HG03558 (cell line): Measurements from ENCODE around the gene AXIN2.
"Not testable (repeated sequence)": the region's sequence is repeated elsewhere in the genome, so short reads cannot be mapped to it uniquely, and the experiment has no call there.

Experiments used
- ATAC-seq: cut with Tn5 transposase; IDR thresholded peaks from one replicate; pipeline ENCODE4 v1.9.1; 2021; ENCODE audit warnings: moderate number of reproducible peaks; ENCODE audit not compliant: unreplicated experiment; ENCODE audit errors: extremely low read depth

Gene AXIN2

DNA sequence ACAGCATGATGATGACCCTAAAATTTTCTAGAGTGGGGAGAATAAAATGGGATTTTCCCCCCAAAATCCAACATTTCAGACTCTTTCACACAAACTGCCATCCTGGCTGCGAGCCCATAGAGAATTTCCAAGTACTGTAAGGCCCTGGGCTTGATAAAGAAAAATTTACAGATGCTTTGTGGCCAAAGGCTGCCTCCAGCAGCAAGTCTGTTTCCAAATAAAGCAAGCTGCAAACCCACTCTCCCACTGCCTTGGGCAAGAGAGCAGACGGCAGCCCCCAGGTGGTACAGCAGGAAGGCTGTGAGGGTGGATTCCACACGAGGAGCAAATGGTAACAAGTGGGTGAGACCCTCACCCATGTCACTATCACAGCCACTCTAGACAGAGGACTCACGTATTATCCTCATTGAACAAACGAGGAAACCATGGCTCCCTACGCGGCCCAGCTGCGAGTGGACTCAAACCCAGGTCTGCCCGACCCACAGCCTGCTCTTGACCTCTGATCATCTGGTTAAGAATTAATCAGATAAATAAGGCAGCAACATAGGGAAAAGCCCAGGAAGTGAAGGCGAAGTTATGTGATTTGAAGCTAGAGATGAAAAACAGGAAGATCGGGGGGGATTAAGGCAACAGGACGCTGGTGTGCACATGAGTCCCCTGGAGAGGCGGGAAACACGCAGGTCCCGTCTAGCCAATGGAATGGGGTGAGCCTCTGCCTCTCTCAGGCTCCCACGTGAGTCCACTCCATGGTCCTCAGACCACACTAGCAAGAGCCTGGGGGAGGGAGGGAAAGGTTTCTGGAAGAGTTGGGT, 37.4 kb downstream of the AXIN2 start:
- no peak for ATAC-seq

DNA sequence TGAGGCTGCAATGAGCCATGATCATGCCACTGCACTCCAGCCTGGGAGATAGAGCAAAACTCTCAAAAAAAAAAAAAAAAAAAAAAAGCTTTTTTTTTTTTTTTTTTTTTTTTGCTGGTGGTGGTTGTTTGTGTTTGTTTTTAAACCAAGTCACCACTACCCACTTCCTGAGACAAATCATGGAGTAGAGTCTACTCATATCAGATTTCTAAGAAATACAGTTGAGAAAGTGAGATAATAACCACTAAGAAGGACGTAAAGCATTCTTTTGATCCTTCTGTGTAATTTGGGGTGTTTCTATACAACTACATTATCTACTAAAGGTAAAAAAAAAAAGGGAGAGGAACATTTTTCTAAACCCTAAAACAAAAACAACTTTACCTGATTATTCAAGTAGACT, 38.0 kb downstream of the AXIN2 start:
- no peak for ATAC-seq

DNA sequence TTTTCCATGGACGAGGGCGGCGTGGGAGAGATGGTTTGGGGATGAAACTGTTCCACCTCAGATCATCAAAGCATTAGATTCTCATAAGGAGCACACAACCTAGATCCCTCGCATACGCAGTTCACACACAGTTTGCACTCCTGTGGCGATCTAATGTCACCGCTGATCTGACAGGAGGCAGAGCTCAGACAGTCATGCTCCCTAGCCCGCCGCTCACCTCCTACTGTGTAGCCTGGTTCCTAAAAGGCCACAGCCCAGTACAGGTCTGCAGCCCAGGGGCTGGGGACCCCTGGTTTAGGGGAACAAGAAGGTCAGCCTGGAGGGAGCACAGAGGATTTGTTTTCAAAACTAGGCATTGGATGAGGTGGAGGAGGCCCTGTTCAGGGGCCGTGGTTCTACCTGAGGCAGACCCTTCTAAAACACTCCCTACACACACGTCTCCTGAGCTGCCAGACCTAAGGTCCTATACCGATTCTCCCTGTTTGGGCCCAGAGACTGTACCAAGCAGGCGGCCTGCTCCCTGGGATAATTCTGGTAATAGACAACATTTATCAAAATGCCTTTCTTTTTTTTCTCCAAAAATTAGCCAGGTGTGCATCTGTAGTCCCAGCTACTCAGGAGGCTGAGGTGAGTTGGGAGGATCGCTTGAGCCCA, 38.6 kb downstream of the AXIN2 start:
- ATAC-seq = no peak

DNA sequence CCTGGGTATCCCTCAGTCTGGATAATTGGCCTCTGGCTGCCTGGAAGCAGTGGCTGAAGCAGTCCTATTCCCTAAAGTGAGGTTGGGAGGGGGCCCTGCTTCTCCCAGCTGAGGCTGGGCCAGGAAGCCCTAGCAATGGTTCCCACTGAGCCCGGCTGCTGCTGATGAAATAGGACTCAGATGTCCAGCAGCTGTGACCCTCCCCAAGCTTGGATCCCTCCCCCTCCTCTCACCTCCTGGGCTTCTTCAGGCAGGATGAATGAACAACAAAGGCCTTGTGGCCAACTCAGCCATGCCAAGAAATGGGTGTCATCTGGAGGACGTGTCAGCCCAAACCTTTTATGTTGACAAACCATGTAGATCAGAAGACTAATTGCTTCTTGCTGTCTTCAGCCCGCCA, 42.0 kb downstream of the AXIN2 start:
- ATAC-seq = no peak

GRCh38 chr17:65518256-65518655, 43.2 kb downstream of the AXIN2 start:
- ATAC-seq = no peak

DNA sequence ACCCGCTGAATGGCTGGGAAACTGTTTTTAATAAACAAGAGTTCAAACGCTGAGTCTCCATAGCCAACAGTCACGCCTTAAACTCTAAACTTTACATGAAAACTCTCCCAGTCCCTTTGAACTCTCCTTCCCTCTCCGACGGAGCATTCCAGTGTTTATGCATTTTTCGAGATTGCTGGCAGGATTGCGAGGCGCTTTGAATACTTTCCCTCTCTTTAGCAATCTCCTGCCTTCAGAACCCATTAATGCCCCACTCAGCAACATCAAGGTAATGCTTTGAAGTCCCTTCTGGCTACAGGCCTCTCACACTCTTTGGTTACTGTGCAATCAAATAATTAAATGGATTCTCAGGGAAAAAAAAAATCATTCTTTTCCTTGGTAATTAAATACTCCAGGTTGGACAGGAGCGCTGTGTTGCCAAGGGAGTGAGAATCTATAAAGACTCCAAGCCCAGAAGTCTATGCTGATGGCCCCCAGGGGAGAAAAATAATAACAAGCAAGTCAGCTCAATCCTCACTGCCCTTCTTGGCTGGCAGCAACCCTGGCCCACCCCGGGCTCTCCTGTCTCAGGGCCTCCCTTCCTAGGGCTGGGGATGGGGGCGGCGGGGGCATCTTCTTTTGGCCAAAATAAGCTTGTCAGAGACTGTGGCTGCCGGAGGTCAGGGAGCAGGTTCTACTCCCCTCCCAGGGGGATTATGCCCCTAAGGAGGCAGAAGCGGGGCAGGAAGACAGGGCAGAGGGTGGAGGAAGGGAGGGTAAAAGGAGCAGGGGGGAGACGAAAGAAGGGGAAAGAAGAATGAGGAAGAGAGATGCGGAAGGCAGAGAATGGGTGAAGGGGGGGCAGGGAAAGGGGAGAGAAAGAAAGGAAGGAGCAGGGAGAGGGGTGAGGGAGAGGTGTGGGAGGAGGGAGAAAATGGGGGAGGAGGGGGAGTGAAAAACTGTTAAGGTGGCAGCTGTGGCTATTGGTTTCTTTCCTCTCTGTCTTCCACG, 45.2 kb downstream of the AXIN2 start:
- ATAC-seq = no peak

- no peak for ATAC-seq
These were observed 45.9 kb downstream of the AXIN2 start for GRCh38 chr17:65515512-65515911.

DNA sequence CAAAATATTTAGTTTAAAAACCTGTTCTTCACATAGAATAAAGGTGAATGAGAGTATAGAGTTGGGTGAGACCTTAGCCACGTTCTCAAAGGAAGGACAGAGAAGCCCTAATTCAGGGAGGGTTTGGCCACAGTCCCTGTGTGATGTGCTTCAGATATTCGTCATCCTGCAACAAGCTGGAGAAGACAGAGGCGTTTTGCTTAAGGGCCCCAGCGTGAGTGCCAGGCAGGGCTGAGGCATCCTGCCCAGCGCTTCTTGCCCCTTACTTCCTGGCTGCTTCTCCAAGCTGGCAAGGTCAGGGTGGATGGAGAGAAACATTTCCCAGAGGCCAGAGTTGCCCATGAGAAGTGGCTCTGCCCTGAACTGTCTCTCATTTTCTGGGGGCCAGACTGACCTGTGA, 46.9 kb downstream of the AXIN2 start:
- ATAC-seq = no peak

DNA sequence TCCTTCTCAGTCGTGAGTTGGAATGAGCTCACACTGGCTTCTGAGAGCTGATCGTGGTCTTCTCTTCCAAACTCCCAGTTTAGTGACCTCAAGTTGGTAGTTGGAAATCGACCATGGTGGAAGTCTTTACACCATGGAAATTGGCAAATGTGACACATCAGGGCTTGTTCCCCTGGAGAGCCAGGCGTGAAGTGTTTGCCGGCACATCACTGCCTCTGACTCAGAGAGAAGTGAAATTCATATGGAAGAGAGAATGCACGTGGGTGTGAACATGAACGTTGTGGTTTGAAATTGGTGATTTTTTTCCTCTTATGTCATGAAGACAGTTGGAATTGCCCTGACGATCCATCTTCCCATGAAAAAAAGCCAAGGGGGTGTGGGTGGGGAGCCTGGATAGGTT, 47.4 kb downstream of the AXIN2 start:
- no peak for ATAC-seq

- ATAC-seq = no peak
These were observed 50.1 kb downstream of the AXIN2 start for GRCh38 chr17:65511316-65511715.

GRCh38 chr17:65509032-65509431, 52.4 kb downstream of the AXIN2 start:
- ATAC-seq = no peak

DNA sequence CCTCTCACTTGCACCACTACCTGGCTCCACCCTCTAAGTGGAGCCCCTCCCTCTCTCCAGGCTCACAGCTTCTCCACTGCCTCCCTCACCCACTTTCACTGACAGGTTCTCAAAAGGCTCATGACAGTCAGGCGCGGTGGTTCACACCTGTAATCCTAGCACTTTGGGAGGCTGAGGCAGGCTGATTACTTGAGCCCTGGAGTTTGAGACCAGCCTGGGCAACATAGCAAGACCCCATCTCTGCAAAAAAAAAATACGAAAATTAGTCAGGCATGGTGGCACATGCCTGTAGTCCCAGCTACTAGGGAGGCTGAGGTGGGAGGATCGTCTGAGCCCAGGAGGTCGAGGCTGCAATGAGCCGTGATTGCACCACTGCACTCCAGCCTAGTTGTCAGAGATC, 56.8 kb downstream of the AXIN2 start:
- not testable (repeated sequence) for ATAC-seq

DNA sequence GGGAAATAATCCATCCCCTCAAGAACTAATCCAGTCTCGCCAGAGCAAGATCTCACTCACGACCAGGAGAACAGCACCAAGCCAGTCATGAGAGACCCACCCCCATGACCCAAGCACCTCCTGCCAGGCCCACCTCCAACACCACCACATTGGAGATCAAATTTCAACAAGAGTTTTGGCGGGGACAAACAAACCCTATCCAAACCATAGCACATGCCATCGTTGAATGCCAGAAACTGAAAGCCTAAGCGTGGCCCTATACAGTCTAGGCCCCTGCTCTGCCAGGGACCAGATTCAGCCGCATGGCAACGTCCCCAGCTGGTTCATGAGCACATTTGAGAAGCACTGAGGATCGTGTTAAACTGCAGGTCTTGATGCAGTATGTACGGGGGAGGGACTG, 57.3 kb downstream of the AXIN2 start:
- no peak for ATAC-seq

DNA sequence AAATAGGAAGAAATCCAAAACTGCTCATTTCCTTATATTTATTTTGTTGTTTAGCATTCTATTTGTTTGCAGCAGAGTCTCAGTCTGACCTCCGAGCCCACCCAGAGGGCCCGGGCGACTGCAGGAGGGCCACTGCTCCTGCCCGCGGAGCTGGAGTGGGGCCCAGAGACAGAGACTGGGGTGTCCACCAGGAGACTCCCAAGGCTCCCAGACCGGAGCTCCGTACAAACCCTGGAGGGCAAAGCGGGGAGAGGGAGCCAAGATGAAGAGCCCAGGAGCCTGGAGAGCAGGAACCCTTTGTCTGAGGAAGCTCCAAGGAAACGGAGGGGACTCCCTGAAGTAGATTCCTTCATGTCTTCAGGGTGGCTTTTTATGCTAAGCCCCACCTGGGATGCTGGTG, 57.9 kb downstream of the AXIN2 start:
- ATAC-seq = no peak

DNA sequence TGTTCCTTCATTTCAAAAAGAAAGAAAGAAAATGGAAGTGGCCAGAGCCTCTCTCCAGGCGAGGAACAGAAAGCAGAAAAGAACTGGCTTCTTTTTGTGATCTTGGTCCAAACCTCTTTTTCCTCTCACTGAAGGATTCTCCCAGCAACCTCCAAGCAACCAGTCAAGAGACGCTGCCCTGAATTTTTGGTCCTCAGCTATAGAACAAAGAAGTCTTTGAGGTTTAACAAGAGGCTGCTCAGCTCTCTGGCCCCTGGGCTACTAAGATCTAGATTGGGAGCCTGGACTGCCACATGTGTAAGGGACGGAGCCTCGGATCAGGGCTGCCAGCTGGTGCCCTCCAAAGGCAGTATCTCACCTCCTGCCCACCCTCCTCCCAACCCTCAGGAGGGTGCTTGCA, 62.6 kb downstream of the AXIN2 start:
- no peak for ATAC-seq

DNA sequence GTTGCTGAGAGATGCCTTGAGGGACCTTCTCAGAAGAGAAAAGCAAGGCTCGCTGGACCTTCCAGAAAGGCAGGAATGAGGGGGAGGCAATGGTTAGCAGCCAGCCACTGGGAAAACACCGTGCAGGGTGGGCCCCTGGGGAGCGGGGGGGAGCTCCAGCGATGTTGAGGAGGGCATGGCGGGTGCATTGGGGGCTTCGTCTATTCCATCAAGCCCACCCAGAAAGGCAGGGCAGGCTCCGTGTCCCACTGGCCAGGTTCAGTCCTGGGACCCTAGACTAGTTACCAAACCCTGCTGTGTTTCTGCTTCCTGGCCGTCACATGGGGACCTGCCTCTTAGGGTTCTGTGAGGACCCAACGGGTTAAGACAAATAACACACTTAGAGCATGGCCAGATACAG, 64.6 kb downstream of the AXIN2 start:
- ATAC-seq = no peak

DNA sequence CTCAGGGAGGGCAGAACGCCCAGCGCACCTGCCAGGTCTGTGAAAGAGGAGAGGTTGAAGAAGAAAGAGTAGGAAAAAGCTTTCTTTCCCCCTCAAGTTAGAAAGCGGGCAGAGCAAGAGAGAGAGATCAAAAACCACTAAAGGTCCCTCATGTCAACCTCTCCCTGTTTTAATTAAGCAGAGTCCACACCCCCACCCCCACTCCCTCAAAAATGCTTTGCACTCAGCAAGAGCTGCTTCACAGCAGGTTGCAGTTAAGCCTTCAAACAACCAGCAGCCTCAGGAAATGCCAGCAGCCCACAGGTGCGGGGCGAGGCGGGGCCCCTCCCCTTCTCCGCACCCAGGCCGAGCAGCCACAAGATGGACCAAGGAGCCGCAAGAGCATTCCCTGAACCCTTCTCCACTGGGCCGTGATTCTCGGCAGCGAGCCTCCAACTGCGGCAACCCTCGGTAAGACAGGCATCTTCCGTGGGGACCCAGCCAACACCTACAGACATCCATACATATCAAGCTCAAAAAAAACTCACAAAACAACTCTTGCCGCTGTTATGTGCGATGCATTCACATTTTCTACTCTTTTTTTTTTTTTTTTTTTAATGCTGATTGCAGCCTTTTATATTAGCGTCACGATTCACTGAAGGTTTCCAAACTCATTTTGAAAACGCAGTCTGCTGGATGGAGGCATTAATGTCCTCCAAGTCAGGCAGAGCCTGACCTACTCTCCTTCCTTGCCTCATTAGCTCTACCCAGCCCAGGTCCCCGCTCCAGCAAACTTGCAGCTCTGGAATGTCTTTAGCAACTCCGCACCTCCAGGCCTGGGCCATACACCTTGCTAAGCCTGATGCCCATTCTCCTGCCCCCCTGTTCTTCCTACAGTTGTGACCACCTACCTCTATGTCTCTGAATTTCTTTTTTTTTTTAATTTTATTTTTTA, 66.1 kb downstream of the AXIN2 start:
- no peak for ATAC-seq

DNA sequence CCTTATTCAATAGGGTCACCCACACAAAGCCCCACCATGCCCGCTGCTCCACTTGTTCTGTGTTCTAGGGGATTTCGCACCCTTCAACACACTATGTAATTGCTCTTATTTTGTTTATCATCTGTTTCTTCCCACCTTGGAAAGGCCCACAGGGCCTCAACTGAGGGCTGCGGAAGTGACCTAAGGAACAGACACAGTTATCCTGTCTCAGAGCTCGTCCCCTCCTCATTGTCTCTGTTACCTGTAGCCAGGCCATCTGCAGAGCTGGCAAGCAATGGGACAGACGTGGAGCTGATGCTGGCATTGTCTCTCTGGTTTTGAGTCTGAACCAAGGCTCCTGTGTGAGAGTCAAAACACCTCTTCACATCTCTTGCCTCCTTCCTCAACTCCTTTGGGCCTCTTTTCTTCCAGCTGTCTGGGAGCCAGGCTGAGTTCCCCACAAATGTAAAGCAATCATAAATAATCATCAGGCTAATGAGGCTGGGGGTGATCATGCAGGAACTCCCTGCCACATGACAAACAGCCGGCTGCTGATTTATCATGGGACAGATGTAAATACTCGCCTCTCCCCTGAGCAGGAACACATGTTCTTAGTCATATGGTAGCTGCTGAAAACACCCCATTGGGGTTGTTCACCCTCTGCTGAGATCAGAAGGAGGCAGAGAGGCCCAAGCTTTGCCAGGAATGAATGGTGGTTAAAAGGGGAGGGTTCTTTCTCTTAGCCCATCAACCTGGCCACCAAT, 71.9 kb downstream of the AXIN2 start:
- ATAC-seq = no peak

- no peak for ATAC-seq
These were observed 72.8 kb downstream of the AXIN2 start for GRCh38 chr17:65488665-65489064.
